HG02885 (cell line): Measurements from ENCODE around the gene RAP1GAP.
"Not testable (repeated sequence)": the region's sequence is repeated elsewhere in the genome, so short reads cannot be mapped to it uniquely, and the experiment has no call there.

Experiments used
- ATAC-seq: cut with Tn5 transposase; IDR thresholded peaks from one replicate; pipeline ENCODE4 v1.9.1; 2021; ENCODE audit warnings: mild to moderate bottlenecking; ENCODE audit not compliant: unreplicated experiment, poor library complexity

Gene RAP1GAP

GRCh38 chr1:21647431-21648351, 21.5 kb downstream of the RAP1GAP start:
- no peak for ATAC-seq

GRCh38 chr1:21645550-21645949, 23.6 kb downstream of the RAP1GAP start:
- no peak for ATAC-seq

GRCh38 chr1:21644906-21645305, 24.3 kb downstream of the RAP1GAP start:
- ATAC-seq = no peak

- no peak for ATAC-seq
These were observed 24.8 kb downstream of the RAP1GAP start for GRCh38 chr1:21644348-21644747.

GRCh38 chr1:21643624-21644023, 25.5 kb downstream of the RAP1GAP start:
- ATAC-seq = no peak

- ATAC-seq = no peak
These were observed 27.0 kb downstream of the RAP1GAP start for GRCh38 chr1:21641967-21642739.

GRCh38 chr1:21641537-21641936, 27.6 kb downstream of the RAP1GAP start:
- no peak for ATAC-seq

- no peak for ATAC-seq
These were observed 28.1 kb downstream of the RAP1GAP start for GRCh38 chr1:21641076-21641475.

GRCh38 chr1:21640653-21641052, 28.5 kb downstream of the RAP1GAP start:
- ATAC-seq = no peak

- no peak for ATAC-seq
These were observed 29.5 kb downstream of the RAP1GAP start for GRCh38 chr1:21639594-21640041.

- no peak for ATAC-seq
These were observed 30.4 kb downstream of the RAP1GAP start for GRCh38 chr1:21638531-21639341.

- ATAC-seq = no peak
These were observed 31.6 kb downstream of the RAP1GAP start for GRCh38 chr1:21637514-21637913.

- no peak for ATAC-seq
These were observed 33.1 kb downstream of the RAP1GAP start for GRCh38 chr1:21636029-21636428.

GRCh38 chr1:21634806-21635535, 34.2 kb downstream of the RAP1GAP start:
- no peak for ATAC-seq

- no peak for ATAC-seq
These were observed 35.0 kb downstream of the RAP1GAP start for GRCh38 chr1:21633992-21634805.

- no peak for ATAC-seq
These were observed 35.9 kb downstream of the RAP1GAP start for GRCh38 chr1:21633141-21633755.

GRCh38 chr1:21631944-21632887, 36.9 kb downstream of the RAP1GAP start:
- ATAC-seq = no peak

- ATAC-seq = not testable (repeated sequence)
These were observed 37.6 kb downstream of the RAP1GAP start for GRCh38 chr1:21631590-21631943.
